Measurements from ENCODE around the gene ZNF429.
"Not testable (repeated sequence)": the region's sequence is repeated elsewhere in the genome, so short reads cannot be mapped to it uniquely, and the experiment has no call there.

Gene ZNF429

DNA sequence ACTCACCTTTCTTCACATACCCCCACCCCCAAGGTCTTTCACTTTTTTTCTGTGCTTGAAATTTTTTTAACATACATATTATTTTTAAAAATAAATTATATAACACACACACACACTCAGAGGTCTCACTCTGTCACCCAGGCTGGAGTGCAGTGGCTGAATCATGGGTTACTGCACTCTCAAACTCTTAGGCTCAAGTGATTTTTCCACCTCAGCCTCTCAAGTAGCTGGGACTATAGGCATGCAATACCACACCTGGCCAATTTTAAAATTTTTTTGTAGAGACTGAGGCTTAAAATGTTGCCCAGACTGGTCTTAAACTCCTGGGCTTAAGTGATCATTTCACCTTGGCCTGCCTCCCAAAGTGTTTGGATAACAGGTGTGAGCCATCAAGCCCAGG, 32.9 kb upstream of the ZNF429 start:
- TF ChIP-seq, protein P1, sequence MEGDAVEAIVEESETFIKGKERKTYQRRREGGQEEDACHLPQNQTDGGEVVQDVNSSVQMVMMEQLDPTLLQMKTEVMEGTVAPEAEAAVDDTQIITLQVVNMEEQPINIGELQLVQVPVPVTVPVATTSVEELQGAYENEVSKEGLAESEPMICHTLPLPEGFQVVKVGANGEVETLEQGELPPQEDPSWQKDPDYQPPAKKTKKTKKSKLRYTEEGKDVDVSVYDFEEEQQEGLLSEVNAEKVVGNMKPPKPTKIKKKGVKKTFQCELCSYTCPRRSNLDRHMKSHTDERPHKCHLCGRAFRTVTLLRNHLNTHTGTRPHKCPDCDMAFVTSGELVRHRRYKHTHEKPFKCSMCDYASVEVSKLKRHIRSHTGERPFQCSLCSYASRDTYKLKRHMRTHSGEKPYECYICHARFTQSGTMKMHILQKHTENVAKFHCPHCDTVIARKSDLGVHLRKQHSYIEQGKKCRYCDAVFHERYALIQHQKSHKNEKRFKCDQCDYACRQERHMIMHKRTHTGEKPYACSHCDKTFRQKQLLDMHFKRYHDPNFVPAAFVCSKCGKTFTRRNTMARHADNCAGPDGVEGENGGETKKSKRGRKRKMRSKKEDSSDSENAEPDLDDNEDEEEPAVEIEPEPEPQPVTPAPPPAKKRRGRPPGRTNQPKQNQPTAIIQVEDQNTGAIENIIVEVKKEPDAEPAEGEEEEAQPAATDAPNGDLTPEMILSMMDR (IDR thresholded peaks at IDR 0.05; ENCODE audit: low read depth, low read length, missing control alignments): no peak
- no peak for DNase-seq (ENCODE audit: extremely low read depth, low read depth)
- H3K4me3 ChIP-seq (replicated peaks; ENCODE audit: low read depth, low read length): no peak overlapping the region

DNA sequence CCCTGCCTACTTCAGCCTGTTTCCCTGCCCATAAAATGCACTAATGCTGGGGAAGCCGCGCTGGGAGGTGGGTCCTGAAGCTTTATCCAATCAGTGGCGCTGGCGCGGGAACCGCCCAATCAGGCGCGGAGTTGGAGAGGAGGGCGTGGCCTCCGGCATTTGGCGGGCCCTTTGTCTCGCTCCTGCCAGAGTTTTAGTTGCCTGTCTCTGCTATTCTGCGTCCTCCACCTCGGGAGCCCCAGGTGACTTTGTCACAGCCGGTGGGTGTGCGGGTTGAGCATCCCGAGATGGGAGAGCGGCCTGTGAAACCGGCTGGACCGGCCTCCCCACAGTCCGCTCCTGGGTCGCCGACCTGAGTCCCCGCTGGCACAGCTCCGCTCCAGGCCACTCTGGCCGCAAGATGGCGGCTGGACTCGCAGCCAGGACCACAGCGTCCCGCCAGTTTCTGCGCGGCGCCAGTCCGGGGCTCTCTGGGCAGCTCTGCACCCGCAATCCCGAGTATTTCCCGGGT, 30.7 kb upstream of the ZNF429 start:
- TF ChIP-seq, protein P1 (IDR thresholded peaks at IDR 0.05; ENCODE audit: low read depth, low read length, missing control alignments): no peak
- peak overlapping the region; percentile 25 for H3K4me3 ChIP-seq (replicated peaks; ENCODE audit: low read depth, low read length)
- no peak for DNase-seq (ENCODE audit: extremely low read depth, low read depth)

DNA sequence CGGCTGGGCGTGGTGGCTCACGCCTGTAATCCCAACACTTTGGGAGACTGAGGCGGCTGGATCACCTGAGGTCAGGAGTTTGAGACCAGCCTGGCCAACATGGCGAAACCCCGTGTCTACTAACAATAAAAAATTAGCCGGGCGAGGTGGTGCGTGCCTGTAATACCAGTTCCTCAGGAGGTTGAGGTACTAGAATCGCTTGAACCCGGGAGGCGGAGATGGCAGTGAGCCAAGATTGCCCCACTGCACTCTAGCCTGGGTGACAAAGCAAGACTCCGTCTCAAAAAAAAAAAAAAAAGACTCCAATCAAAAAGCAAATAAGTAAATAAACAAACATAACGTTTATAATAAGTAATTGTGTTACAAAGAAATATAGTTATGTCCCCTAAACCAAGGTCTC, 23.0 kb upstream of the ZNF429 start:
- DNase-seq (ENCODE audit: extremely low read depth, low read depth); H3K4me3 ChIP-seq (replicated peaks; ENCODE audit: low read depth, low read length): not testable (repeated sequence)

DNA sequence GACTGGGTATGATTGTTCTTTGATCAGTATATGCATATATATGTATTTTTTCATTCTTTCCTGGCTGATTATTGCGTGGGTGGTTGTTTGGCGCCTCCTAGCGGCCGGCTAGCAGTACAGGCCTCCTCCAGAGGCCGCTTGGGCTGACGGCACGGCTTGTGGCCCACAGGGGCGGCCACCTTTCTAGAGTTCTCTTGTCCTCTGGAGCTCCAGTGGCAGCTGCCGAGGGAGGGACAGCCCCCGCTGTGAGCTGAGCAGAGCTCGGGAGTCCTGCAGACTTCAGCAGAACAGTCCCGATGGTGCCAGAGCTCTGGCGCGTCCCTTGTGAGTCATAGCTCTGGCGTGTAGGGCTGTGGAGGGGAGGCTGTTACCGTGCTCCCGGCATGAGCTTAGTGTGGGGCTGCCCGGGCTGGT, 22.5 kb upstream of the ZNF429 start:
- TF ChIP-seq, protein P1 (IDR thresholded peaks at IDR 0.05; ENCODE audit: low read depth, low read length, missing control alignments): peak; percentile 57
- no peak for DNase-seq (ENCODE audit: extremely low read depth, low read depth)
- H3K4me3 ChIP-seq (replicated peaks; ENCODE audit: low read depth, low read length): peak overlapping the region; percentile 23

DNA sequence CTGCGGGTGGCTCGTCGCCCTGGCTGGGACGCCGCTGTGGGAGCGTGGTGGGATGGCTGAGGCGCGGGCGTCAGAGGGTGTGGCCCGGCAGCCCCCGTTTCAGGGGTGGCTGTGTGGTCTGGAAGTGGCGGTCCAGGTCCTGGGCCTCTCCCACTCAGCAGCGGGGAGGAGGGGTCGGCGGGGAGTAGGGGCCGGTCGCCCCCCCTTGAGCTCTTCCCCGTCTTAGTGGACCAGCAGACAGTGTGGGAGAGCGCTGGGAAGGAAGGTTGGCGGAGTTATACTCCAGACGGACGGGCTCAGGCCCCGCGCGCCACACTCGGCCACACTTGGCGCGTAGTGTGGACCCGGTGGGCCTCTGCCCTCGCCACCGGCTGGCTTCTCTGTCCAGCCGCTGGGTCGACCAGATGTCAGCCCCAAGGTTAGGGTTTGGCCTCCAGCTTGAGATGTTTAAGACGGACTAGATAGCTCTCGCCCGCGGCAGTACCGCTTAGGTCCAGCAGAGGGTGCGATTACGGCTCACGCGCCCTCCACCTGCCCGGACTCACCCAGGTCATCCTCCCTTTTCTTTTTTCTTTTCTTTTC, 21.7 kb upstream of the ZNF429 start:
- DNase-seq (ENCODE audit: extremely low read depth, low read depth): peak; percentile 10
- peak overlapping the region; percentile 23 for H3K4me3 ChIP-seq (replicated peaks; ENCODE audit: low read depth, low read length)
- TF ChIP-seq, protein P1 (IDR thresholded peaks at IDR 0.05; ENCODE audit: low read depth, low read length, missing control alignments): peak; percentile 57

DNA sequence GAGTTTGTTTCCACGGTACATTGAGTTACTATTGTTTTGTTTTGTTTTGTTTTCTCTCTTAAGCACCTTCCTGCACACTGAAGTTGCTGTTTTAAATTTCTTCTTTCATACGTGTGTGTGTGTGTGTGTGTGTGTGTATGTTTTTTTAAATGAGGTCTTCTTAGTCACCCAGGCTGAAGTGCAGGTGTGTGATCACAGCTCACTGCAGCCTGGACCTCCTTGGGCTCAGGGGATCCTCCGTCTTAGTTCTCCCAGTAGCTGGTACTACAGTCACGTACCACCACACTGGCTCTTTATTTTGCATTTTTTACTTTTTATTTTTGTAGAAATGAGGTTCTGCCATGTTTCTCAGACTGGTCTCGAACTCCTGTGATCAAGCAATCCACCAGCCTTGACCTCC, 20.8 kb upstream of the ZNF429 start:
- DNase-seq (ENCODE audit: extremely low read depth, low read depth): no peak
- no peak overlapping the region for H3K4me3 ChIP-seq (replicated peaks; ENCODE audit: low read depth, low read length)
- TF ChIP-seq, protein P1 (IDR thresholded peaks at IDR 0.05; ENCODE audit: low read depth, low read length, missing control alignments): no peak

DNA sequence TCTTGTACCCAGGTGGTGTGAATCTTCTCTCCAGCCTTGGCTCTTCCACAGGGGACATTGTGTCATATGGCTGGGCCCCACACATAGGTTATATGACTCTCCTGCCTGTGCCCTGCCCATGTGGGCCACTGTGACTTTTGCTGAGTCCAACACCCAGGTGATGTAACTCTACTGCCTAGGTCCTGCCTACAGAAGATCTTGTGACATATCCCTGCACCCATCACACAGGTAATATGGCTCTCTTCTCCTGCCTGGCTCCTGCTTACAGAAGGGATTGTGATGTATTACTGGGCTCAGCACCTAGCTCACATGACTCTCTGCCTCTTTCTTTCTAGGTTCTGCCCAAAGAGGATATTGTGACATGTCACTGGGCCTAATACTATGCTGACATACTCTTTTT, 19.5 kb upstream of the ZNF429 start:
- TF ChIP-seq, protein P1 (IDR thresholded peaks at IDR 0.05; ENCODE audit: low read depth, low read length, missing control alignments): no peak
- H3K4me3 ChIP-seq (replicated peaks; ENCODE audit: low read depth, low read length): no peak overlapping the region
- no peak for DNase-seq (ENCODE audit: extremely low read depth, low read depth)

Data from HFF-Myc (cell line).